Activated T-cell treated with anti-CD3 and anti-CD28 coated beads, Interleukin-2, amount 50 U/mL, for 72 hours (primary cell): ENCODE measurements around the gene TSGA10IP. TPM values are rescaled to one million over a fixed set of nuclear protein-coding genes. Genes with fewer than 3 reads are reported as not detected.

Experiments
- ATAC-seq, 2 donors: fragments of 150-1000 bp; cut with Tn5 transposase; replicated peaks in 1 of 2; 2 replicates each; pipeline ENCODE4 v1.10.0; 2021; ENCODE audit warnings: moderate library complexity in 2 of 2, mild to moderate bottlenecking in 1 of 2
- DNase-seq, 2 donors: peaks; one replicate each; pipeline ENCODE4 v3.0.0; 2021 to 2022; ENCODE audit warnings: mixed read lengths in 1 of 2
- H3K27ac Mint-ChIP-seq: one replicate; pipeline ENCODE4 v1.8.0; 2022; ENCODE audit warnings: mild to moderate bottlenecking, moderate library complexity, mixed read lengths
- H3K27me3 Mint-ChIP-seq: one replicate; pipeline ENCODE4 v1.8.0; 2022; ENCODE audit warnings: low read depth, mixed read lengths
- H3K36me3 Mint-ChIP-seq, 2 donors: one replicate each; pipeline ENCODE4 v1.8.0; 2022; ENCODE audit warnings: mixed read lengths in 2 of 2, mild to moderate bottlenecking in 1 of 2; ENCODE audit not compliant: insufficient read depth in 2 of 2
- H3K4me1 Mint-ChIP-seq: one replicate; pipeline ENCODE4 v1.8.0; 2022; ENCODE audit warnings: low read depth, mixed read lengths
- H3K4me3 Mint-ChIP-seq, 2 donors: one replicate each; pipeline ENCODE4 v1.8.0; 2022; ENCODE audit warnings: mild to moderate bottlenecking in 2 of 2, mixed read lengths in 2 of 2, moderate library complexity in 2 of 2
- H3K9me3 Mint-ChIP-seq, 2 donors: one replicate each; pipeline ENCODE4 v1.8.0; 2022; ENCODE audit warnings: mixed read lengths in 2 of 2
- total RNA-seq, 2 donors: library from RNA; stranded (reverse); gene quantifications; one replicate each; pipeline ENCODE4 v1.2.3, GENCODE V29; 2022

TSGA10IP gene
- total RNA-seq, result not detected

DNA sequence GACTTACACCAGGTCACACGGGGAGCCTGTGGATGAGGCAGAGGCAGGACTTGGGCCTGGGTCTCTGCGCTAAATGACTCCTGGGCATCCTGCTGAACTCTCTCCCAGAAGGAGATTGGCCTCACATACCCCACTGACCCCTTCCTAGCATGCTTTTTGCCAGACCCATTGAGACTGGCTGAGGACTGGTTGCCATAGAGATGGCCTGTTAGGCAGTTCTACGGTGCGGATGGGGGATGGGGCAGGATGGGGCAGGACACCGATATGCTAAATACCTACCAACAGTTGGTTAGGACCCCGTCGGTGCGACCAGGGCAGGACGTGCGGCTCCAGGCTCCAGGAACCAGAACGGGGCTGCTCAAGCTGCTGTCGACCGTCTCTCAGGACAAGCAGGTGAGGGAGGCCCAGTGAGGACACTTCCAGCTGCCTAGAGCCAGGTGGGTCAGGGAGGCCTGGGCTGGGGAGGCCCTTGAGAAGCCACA, at the start of gene TSGA10IP:
Gene TSGA10IP (plus strand): TSS at position 51 of the 482 bp plus-strand sequence. CDS start 196 bp downstream, at position 247.
- Mint-ChIP-seq H3K36me3 (no peaks in the 10 kb centered on the region), H3K27ac (no peak within 1 kb of the TSS), H3K4me1 (peaks cover 8% of the 10 kb centered on the region), H3K27me3 (no peaks in the 10 kb centered on the region), H3K9me3 (no peaks in the 10 kb centered on the region), H3K4me3 (no peak within 1 kb of the TSS)
- DNase-seq (no peak), ATAC-seq (no peak)

DNA sequence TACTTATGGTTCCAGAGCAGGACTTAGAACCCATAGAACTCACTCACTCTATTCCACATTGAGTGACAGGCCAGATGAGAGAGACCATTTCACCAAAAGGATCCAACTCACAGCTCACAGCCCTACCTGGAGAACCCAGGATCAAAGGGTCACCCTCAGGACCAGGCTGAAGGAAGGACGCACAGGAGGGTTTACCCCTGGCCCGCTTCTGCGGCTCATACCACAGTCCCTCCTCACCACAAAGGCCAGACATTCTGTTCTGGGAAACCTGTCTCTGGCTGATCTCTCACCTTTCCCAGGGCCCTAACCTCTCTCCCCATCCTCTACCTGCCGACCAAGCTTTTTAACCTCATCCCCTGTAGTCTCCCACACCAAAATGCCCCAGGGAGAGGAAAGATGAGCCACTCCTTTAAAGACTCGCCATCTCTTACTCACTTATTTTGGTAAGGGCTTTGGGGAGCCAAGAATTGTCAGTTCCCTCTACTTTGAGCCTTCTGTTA, 49.7 kb upstream of the TSGA10IP start:
- no peaks in the 10 kb centered on the region for H3K27me3 Mint-ChIP-seq
- peaks cover 62% of the 10 kb centered on the region for H3K4me1 Mint-ChIP-seq
- H3K9me3 Mint-ChIP-seq, result no peaks in the 10 kb centered on the region
- peaks cover 6 to 7% of the 10 kb centered on the region in 2 donors for H3K36me3 Mint-ChIP-seq
- peak overlapping the region; percentile 35 to 75 for H3K4me3 Mint-ChIP-seq
- DNase-seq (no peak), ATAC-seq (no peak)
- H3K27ac Mint-ChIP-seq, result peak overlapping the region; percentile 94

GRCh38 chr11:65896034-65896999, 49.0 kb upstream of the TSGA10IP start:
- Mint-ChIP-seq H3K36me3 (peaks cover 6 to 7% of the 10 kb centered on the region in 2 donors), H3K4me3 (peak overlapping the region; percentile 56 to 75), H3K27ac (peak overlapping the region; percentile 94), H3K4me1 (peaks cover 70% of the 10 kb centered on the region), H3K27me3 (no peaks in the 10 kb centered on the region), H3K9me3 (no peaks in the 10 kb centered on the region)
- no peak for DNase-seq
- ATAC-seq, result peak in 1 of 2 donors; percentile 11

DNA sequence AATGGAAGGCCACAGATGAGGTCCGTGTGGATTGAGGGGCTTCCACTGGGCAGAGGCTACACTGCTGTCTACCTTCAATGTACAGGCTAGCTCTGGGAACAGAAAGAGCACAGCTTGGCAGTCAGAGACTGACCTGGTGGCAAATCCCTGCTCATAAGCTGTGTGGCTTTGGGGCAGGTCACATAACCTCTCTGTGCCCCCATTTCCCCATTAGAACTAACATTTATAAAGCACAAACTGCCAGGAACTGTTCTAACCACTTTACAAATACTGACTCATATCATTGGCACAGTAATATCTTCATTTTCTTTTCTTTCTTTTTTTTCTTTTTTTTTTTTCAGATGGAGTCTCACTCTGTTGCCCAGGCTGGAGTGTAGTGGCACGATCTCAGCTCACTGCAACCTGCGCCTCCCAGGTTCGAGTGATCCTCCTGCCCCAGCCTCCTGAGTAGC, 48.2 kb upstream of the TSGA10IP start:
- ATAC-seq (no peak), DNase-seq (no peak)
- H3K4me3 Mint-ChIP-seq, result peak overlapping the region; percentile 56 to 75
- peak overlapping the region; percentile 94 for H3K27ac Mint-ChIP-seq
- H3K9me3 Mint-ChIP-seq, result no peaks in the 10 kb centered on the region
- peaks cover 6 to 7% of the 10 kb centered on the region in 2 donors for H3K36me3 Mint-ChIP-seq
- peaks cover 76% of the 10 kb centered on the region for H3K4me1 Mint-ChIP-seq
- no peaks in the 10 kb centered on the region for H3K27me3 Mint-ChIP-seq

GRCh38 chr11:65898656-65899355, 46.5 kb upstream of the TSGA10IP start:
- DNase-seq, result no peak
- Mint-ChIP-seq H3K9me3 (no peaks in the 10 kb centered on the region), H3K4me3 (peak overlapping the region; percentile 91 to 93), H3K36me3 (peaks cover 6 to 7% of the 10 kb centered on the region in 2 donors), H3K27me3 (no peaks in the 10 kb centered on the region), H3K27ac (peak overlapping the region; percentile 98), H3K4me1 (peaks cover 69% of the 10 kb centered on the region)
- no peak for ATAC-seq

- Mint-ChIP-seq H3K27ac (peak overlapping the region; percentile 72), H3K4me1 (peaks cover 63% of the 10 kb centered on the region), H3K9me3 (no peaks in the 10 kb centered on the region), H3K27me3 (no peaks in the 10 kb centered on the region), H3K36me3 (peaks cover 6 to 7% of the 10 kb centered on the region in 2 donors), H3K4me3 (peak overlapping the region; percentile 91 to 93)
- ATAC-seq (peak; percentile 42 to 58), DNase-seq (peak; percentile 86 to 87)
Measured at GRCh38 chr11:65899356-65900124, 45.7 kb upstream of the TSGA10IP start.

GRCh38 chr11:65900125-65900898, 45.0 kb upstream of the TSGA10IP start, which contains the start of gene FOSL1:
Gene FOSL1 (minus strand): TSS chr11:65900388. CDS start chr11:65900339, 49 bp downstream.
- DNase-seq (peak; percentile 95 to 96), ATAC-seq (peak; percentile 77 to 80)
- H3K36me3 Mint-ChIP-seq, result peaks cover 4 to 6% of the 10 kb centered on the region in 2 donors
- no peaks in the 10 kb centered on the region for H3K9me3 Mint-ChIP-seq
- peak within 1 kb of the TSS; percentile 72 for H3K27ac Mint-ChIP-seq
- peaks cover 59% of the 10 kb centered on the region for H3K4me1 Mint-ChIP-seq
- H3K4me3 Mint-ChIP-seq, result peak within 1 kb of the TSS; percentile 91 to 93
- no peaks in the 10 kb centered on the region for H3K27me3 Mint-ChIP-seq

GRCh38 chr11:65900899-65901180, 44.4 kb upstream of the TSGA10IP start:
- Mint-ChIP-seq H3K36me3 (peaks cover 3 to 6% of the 10 kb centered on the region in 2 donors), H3K4me1 (peaks cover 54% of the 10 kb centered on the region), H3K27ac (no peak overlapping the region), H3K4me3 (peak overlapping the region; percentile 66 to 77), H3K9me3 (no peaks in the 10 kb centered on the region), H3K27me3 (no peaks in the 10 kb centered on the region)
- DNase-seq (no peak), ATAC-seq (no peak)

DNA sequence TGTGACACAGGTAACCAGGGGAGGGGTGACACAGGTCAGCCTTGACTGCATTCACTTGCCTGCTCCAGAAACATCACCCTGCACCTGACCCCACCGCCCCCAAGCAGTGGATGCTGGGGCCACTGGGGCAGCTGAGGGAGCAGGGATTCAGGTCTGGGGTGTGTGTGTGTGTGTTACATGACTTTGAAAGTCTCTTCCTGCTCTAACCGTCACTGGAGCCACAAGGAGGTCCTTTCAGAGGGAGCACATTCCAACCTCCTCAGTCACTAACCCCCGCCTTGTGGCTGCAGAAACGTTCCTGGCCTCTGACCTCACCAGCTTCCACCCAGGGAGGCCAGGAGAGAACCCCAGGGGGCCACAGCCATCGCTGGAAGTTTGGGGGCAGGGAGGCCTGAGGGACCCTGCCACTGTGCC, 42.2 kb upstream of the TSGA10IP start:
- no peak for DNase-seq
- Mint-ChIP-seq H3K9me3 (no peaks in the 10 kb centered on the region), H3K27ac (no peak overlapping the region), H3K36me3 (peaks cover 1 to 3% of the 10 kb centered on the region in 2 donors), H3K27me3 (no peaks in the 10 kb centered on the region), H3K4me3 (no peak overlapping the region), H3K4me1 (peaks cover 35% of the 10 kb centered on the region)
- ATAC-seq, result no peak

DNA sequence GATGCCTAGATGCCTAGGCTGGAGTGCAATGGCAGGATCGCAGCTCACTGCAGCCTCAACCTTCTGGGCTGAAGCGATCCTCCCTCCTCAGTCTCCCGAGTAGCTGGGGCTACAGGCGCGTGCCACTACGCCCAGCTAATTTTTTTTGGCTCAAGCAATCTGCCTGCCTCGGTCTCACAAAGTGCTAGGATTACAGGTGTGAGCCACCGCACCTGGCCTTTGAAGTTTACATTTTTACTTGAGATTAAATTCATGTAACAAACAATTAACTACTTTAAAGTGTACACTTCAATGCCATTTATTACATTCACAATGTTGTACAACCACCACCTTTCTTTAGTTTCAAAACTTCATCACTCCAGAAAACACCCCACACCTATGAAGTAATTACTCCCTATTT, 41.6 kb upstream of the TSGA10IP start:
- peaks cover 1 to 2% of the 10 kb centered on the region in 2 donors for H3K36me3 Mint-ChIP-seq
- ATAC-seq (no peak), DNase-seq (no peak)
- no peak overlapping the region for H3K27ac Mint-ChIP-seq
- no peak overlapping the region for H3K4me3 Mint-ChIP-seq
- H3K9me3 Mint-ChIP-seq, result no peaks in the 10 kb centered on the region
- H3K4me1 Mint-ChIP-seq, result peaks cover 29% of the 10 kb centered on the region
- H3K27me3 Mint-ChIP-seq, result no peaks in the 10 kb centered on the region

- ATAC-seq (peak in 1 of 2 donors; percentile 31), DNase-seq (no peak)
- H3K4me1 Mint-ChIP-seq, result peaks cover 19% of the 10 kb centered on the region
- no peak overlapping the region for H3K27ac Mint-ChIP-seq
- H3K36me3 Mint-ChIP-seq, result no peaks in the 10 kb centered on the region
- H3K27me3 Mint-ChIP-seq, result peaks cover 6% of the 10 kb centered on the region
- no peak overlapping the region for H3K4me3 Mint-ChIP-seq
- H3K9me3 Mint-ChIP-seq, result no peaks in the 10 kb centered on the region
Measured at GRCh38 chr11:65906602-65907001, 38.7 kb upstream of the TSGA10IP start.

- Mint-ChIP-seq H3K4me3 (no peak overlapping the region), H3K4me1 (peaks cover 14% of the 10 kb centered on the region), H3K36me3 (no peaks in the 10 kb centered on the region), H3K27ac (no peak overlapping the region), H3K27me3 (peaks cover 6% of the 10 kb centered on the region), H3K9me3 (no peaks in the 10 kb centered on the region)
- DNase-seq, result no peak
- no peak for ATAC-seq
Measured at GRCh38 chr11:65907878-65908277, 37.4 kb upstream of the TSGA10IP start.
